ENCODE results near the gene IARS1.

DNA sequence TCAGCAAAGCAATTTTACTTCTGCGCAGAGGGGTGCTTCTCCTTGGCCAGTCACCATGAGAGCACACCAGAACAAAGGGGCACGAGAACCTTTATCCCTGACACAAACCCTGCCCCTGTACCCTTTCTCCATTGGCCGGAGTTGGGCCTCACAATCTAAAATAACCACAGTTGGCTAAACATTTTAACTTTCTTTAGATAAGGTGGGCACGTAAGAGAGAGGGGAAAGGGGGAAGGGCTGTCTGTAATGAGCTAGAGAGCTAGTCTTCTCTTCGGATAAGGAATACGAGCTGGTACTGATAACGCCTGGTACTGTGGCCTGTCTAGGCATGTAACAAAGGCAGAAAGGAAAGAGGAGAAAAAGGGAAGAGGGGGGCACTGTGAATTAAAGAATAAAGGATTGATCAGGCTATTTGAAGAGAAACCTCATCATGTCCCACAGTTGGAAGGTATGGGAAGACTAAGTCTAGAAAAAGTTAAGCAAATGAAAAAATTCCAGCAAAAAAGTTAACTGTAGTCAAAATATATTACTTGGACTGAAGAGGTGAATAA, 1.8 kb upstream of the IARS1 start:
- TF ChIP-seq, protein P1, sequence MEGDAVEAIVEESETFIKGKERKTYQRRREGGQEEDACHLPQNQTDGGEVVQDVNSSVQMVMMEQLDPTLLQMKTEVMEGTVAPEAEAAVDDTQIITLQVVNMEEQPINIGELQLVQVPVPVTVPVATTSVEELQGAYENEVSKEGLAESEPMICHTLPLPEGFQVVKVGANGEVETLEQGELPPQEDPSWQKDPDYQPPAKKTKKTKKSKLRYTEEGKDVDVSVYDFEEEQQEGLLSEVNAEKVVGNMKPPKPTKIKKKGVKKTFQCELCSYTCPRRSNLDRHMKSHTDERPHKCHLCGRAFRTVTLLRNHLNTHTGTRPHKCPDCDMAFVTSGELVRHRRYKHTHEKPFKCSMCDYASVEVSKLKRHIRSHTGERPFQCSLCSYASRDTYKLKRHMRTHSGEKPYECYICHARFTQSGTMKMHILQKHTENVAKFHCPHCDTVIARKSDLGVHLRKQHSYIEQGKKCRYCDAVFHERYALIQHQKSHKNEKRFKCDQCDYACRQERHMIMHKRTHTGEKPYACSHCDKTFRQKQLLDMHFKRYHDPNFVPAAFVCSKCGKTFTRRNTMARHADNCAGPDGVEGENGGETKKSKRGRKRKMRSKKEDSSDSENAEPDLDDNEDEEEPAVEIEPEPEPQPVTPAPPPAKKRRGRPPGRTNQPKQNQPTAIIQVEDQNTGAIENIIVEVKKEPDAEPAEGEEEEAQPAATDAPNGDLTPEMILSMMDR (conservative IDR thresholded peaks at IDR 0.05; ENCODE audit: low read length), result no peak
- no peak for TF ChIP-seq EZH2phosphoT487 (IDR thresholded peaks at IDR 0.05; ENCODE audit: borderline replicate concordance, low read depth, low read length)

Measured in OCI-LY7 (cell line).